ENCODE results near the gene RASGRP2.

Gene RASGRP2

DNA sequence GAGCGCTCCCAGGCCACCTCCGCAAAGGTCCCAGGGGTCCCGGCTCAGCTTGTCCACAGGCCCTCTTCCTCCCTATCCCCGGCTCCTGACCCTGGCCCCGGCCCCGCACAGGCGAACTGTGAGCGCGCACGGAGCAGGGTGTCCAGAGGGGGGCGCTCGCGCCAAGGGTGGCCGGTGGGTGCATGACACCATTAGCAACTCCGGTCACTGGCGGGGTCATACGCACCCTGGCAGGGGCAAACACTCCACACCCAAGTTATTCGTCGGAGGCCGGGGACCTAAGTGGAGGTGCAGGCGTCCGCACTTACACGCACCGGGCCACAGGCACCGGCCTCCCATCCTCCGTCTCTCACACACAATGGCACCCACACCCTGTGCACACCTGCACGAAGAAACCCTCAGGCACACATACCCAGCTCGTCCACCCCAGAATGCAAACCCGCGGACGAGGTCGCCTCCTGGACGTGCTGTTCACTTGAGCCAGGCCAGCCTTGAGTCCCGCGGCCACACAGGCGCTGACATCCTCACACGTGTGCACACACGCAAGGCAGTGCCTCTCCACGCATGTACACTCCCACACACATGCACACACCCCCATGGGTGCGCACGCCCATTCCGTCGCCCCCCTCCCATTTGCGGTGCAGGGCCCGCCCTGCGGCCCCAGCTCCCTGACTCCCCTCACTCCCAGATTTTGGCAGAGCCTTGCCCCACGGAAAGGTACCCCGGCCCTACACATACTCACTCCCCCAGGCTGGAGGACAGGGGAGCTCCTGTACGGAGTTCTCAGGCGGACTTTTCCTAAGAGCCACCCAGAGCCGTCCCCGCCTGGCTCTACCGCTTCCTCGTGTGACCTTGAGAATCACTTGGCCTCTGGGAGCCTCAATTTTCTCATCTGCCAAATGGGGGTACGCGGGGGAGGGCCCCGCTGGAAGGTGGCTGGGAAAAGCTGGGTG lies at the start of gene RASGRP2:
TSS of gene RASGRP2 (minus strand) at position 552 of the 953 bp plus-strand sequence. CDS start 1,276 bp downstream, outside the sequence.
- no peak for DNase-seq (ENCODE audit: low spot score)

DNA sequence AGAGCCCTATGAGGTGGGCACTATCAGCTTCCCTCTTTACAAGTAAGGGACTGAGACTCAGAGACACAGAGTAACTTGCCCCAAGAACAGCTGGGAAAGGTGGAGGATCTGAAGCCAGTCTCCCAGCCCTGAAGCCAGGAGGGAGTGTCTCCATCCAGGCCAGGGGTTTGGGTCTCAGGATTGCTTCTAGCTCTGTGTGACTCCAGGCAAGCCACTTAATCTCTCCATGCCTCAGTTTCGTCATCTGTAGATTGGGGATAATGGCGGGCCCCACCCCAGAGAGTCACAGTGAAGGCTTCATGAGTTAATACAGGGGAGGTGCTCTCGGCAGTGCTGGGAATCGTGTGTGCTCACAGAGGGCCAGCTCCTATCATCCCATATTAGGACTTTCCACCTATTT lies 48.5 kb upstream of the RASGRP2 start:
- no peak for DNase-seq (ENCODE audit: low spot score)

DNA sequence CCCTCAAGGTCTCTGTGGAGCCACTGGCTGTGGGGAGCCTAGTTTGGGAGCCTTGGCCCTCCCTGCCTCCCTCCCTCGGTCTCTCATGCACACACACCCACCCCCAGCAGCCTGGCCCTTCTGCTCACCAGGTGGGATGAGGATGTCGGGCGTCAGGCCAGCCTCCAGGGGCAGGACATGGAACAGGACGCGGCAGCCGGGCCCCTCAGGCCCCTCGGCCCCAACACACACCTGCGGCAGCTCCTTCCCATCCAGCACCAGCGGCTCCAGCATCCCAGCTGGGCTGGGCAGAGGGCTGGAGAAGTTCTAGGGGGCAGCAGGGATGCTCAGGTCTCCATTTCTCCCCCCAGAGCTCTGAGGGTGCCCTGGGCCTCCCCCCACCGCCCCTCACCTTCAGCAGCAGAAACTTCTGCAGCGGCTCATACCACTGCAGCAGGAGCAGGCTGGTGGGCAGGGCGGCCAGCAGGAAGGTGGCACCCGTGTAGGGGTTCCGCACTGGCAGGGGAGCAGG lies 47.9 kb upstream of the RASGRP2 start:
- no peak for DNase-seq (ENCODE audit: low spot score)

DNA sequence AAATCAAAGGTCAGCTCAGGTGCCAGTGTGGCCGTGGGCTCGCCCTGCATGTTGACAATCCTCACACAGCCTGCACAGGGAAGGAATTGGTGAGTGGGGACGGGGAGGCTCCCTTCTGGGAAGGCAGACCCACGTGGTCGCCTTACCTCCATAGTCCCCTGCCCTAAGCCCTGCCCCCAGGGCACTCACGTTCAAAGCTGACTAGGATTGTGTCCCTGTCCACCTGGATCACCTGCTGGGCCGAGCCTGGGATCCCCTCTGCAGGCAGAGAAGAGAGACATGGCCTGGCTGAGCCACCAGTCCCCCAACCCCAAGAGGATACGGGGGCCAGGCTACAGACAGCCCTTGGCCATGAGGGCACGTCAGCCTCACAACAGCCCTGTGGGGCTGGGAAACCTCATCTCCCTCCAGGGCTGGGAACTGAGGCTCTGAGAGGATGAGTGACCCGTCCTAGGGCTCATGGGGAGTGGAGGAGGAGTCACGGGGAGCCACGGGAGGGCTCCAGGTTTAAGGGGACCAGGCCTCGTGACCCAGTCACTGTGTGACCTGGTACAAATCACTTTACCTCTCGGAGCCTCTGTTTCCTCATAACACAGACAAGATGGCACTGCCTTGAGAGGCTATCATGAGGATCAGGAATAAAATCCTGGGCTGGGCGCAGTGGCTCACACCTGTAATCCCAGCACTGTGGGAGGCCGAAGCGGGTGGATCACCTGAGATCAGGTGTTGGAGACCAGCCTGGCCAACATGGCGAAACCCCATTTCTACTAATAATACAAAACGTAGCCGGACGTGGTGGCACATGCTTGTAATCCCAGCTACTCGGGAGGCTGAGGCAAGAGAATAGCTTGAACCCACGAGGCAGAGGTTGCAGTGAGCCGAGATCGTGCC lies 46.5 kb upstream of the RASGRP2 start:
- no peak for DNase-seq (ENCODE audit: low spot score)

DNA sequence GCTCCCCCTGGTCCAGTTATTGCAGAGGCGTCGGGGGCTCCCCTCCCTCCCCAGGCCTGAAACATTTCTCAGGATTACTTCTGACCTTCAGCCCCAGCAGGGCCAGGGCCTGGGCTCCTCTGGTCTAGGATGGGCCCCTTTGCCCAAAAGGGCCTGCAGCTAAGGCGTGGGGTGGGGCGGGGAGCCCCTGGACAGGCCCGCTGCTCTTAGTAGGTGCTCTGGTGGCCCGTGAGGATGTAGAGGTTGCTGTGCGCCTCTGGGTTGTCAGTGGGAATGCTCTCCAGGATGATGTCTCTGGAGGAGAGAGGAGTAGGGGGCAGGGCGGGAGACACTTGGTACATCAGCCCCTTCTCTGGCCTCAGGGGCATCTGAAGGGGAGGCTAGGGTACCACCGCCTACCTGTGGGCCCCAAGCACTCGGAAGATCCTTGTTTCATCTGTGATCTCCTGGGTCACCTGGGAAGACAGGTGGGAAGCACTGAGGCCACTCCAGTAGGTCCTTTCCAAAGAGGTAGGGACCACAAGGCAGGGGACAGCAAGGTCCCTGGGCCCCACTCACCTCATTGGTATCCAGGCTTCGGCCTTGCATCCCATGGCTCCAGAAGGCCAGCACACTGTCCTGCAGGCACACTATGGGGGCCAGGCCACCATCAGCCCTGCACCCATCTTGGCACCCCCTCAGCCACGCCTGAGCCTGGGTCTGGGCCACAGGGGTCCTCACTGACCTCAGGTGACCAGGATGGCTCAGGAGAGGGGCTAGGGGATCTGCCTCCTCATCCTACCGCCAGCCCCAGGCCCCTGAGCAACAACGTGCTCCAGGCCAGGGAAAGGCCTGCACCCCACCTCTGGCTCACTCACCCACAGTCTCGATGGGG lies 45.6 kb upstream of the RASGRP2 start:
- no peak for DNase-seq (ENCODE audit: low spot score)

DNA sequence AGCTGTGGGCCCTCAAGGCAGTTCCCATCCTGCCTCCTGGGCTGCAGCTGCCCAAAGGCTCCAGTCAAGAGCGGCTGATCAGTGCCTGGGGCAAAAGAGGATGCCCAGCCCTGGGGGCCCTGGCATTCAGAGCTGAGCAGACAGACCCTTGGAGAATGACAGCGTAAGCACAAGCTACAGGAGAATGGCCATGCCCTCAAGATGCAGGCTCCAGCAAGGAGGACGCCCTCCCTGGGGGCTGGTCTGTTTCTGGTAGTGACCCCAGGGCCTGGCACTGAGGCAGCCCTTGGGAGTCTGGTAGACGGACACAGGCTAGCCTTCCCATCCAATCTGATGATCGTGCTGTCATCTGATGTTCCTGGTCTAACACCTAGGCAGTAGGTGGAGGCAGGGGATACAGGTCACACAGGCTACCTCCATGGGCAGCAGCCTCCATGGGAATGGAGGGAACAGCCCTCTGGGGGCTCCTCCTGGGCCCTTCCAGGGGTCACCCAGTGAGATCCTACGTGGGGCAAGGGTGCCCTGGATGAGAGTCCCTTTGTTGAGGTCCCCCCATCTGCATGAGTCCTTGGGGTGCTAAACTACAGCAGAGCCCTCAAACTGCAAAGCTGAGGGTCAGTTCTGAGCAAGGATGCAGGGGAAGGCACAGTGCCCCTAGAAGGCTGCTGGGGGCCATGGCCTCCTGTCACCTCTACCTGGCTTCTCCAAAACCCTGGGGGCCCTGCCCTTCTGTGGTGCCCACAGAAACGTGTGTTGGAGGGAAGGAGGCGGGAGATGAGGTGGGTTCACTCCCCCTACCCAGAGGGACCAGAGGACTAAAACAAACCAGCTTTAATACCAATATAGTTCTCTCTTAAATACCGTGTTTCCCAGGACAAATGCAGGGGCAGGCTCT lies 44.6 kb upstream of the RASGRP2 start:
- DNase-seq (ENCODE audit: low spot score) = no peak

DNA sequence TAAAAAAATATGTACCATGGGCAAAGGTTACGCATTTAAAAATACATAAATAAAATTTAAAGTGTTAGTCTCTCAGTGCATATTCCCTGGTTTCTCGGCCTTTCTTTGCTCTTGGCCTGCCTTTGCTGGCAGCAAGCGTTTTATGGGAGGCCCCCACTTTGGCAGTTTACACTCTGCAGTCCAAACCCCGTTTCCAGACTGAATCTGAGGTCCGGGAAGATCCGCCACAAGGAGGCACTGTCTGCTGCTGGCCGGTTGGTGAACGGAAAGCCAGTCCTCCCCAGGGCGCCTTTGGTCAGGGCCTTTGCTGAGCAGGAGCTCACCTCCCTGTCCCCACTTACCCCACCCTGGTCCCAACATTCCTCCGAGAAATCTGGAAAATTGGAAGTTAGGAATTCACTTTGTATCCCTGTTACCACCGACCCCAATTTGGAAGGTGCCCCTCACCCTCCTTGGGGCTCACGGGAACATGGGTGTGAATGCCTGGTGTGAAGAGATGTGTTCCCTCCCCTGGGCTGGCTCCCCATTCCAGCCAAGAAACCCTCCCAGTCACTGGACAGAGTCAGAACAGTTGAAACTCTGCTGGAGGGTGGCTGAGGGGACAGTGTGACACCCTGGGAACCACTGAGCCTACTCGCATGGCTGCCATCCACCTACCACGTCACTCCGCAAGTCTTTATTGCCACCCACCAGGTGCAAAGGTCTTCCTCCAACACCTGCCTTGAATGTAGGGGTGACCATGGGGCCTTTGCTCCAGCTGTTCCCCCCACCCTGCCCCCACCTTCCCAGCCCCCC lies 43.8 kb upstream of the RASGRP2 start:
- peak; percentile 72 for DNase-seq (ENCODE audit: low spot score)

DNA sequence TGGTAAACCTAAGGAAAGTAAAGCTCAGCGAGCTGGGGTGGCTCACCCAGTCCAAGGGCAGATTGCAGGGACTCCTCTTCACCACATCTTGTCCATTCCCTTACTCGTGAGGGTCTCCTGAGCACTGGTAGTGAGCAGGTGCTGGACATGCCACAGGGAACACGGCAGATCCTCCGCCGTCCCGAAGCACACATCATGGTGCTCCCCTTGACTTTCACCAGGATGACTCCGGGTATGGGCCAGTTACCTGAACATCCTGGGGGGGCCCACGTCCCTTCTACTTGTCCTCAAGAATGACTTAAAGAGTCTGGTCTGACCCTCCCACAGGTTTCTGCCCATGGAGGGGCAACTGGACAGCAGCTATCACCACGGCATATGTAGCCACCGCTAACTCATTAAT lies 42.4 kb upstream of the RASGRP2 start:
- no peak for DNase-seq (ENCODE audit: low spot score)

DNA sequence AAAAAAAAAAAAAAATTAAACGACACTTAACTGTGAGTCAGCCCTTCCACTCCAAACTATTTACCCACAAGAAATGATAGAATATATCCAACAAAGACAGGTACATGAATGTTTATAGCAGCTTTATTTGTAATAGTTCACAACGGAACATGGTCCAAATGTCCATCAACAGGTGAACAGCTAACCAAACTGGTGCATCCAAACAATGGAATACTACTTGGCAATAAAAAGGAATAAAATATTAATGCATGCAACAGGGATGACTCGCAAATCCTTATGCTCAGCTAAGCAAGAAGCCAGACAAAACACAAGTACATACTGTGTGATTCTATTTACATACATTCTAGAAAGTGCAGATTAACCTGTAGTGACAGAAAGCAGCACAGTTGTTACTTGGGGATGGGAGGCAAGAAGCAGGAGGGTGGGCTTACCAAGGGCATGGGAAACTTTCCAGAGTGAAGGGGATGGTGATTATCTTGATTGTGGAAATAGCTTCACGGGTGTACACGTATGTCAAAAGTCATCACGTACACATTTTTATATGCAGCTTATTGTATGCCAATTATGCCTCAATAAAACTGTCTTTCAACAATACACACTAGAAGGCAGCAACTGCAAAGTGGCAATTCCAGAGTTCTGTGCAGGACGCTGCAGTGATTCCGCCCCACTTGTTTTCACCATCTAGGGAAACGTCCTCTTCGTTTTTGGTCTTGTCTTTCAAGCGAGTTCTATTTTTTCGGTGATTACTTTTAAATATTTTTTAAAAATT lies 41.1 kb upstream of the RASGRP2 start:
- DNase-seq (ENCODE audit: low spot score) = no peak

DNA sequence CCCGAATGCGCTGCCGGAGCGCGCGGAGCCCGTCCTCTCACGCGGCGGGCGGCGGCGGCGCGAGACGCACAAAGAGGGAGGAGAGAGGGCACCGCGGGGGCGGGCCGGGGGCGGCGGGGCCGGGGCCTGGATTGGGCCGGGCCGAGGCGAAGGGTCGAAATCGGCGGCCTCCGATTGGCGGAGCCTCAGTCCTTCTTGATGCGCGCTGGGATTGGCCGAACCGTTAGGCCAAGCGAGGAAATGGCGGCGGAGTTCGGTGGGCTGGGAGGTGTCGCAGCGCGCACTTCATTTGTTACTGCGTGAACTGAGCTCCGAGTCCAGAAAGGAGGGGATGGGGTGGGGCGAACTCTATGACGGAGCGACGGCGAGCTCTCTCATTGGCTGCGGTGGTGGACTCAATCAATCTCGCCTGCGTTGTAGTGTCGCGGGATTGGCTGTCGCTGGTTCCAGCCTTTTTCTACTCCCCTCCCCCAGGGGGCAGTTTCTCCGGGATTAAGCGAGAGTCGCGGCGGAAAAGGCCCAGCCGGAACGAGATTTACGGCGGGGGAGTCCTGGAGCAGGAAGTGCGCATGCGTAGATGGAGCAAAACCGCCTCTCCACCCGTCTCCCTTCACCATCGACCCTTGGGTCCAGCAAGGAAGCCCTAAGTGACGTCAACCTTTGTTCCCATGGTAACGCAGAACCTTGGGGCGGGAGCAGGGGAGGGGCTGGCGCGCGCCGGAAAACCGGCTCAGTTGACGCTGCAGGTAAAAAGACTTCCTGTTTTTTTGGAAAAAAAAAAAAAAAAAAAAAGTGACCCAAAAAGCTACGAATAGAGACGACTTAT lies 34.7 kb upstream of the RASGRP2 start, which contains the start of gene SF1:
TSS of gene SF1 (minus strand) at position 70 of the 826 bp plus-strand sequence. CDS start 150 bp downstream, outside the sequence.
- DNase-seq (ENCODE audit: low spot score) = peak; percentile 99

DNA sequence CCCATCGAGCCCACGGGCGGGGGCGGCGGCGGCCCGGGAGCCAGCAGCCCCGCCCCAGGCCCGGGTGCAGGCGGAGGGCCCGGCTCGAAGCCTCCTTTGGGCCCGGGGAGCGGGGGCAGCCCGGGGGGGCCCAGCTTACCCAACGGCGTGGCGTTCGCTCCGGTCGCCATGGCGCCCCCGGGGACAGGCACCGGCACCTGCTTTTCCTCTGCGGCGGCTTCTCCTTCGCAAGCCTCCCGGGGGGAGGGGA lies 34.2 kb upstream of the RASGRP2 start:
- DNase-seq (ENCODE audit: low spot score) = no peak

DNA sequence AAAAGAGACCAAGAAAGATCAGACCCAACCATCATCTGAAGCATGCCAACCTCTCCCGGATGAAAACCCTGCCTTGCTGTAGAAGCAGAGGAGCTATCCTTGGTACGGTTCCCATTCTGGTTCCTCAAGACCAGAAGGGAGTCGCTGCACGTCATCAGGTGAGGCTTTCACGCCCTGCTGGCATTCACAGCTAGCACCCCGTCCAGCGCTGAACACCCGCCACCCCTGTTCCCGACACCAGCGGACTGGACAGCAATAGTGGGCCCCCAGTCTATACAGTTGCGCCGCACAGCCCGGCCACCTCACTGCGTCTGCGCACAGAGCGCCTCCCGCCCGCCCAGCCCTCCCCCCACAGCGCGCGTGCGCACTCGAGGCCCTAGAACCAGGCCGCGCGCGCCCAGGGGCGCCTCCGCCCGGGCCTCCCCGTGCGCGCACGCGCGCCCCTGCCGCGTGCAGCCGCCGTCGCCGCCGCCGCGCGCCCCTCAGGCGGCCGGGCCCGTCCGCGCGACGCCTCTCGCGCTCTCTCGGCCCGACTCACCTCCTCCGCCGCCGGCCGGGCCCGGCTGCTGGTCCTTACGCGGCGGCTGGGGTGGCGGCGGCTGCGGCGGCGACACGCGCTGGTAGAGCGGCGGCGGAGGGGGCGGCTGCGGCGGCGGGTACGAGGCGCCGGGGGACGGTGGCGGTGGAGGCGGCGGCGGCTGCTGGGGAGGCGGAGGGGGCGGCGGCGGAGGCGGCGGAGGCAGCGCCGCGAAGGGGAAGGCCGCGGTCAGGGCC lies 33.7 kb upstream of the RASGRP2 start:
- peak; percentile 99 for DNase-seq (ENCODE audit: low spot score)

DNA sequence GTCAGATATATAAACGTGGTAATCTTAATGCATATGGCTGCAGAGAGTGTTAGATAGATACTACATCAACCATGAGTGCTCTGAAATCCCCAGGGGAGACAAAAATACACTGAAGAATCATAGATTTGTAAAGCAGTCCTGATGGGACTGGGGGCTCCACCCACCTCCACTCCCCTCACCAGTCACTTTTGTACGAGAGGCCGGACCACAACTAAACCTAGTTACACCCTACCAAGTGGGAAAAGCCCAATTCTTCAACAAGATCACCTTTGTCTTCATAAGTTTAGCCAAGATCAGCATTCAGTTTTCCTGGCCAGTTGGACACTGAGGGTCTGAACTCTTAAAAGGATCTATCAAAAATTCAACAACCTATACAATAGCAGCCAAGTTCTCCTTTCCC lies 32.9 kb upstream of the RASGRP2 start:
- no peak for DNase-seq (ENCODE audit: low spot score)

DNA sequence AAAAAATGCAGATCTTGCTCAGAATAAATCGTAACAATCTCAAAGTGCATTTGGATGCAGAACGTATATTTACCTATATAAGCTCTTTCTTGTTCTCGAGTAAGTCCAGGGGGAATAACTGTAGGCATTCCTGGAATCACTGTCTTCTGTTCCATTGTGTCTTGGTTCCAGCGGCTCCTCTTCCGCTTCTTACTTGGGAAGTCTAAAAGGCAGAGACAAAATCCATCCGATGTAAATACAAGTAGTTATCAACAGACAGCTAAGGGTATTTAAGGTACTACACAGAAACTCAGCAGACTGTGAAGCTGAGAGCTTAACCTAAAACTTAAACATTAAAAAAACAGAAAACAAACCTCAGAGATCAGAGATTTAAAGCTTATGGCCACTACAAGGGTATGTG lies 32.5 kb upstream of the RASGRP2 start:
- no peak for DNase-seq (ENCODE audit: low spot score)

DNA sequence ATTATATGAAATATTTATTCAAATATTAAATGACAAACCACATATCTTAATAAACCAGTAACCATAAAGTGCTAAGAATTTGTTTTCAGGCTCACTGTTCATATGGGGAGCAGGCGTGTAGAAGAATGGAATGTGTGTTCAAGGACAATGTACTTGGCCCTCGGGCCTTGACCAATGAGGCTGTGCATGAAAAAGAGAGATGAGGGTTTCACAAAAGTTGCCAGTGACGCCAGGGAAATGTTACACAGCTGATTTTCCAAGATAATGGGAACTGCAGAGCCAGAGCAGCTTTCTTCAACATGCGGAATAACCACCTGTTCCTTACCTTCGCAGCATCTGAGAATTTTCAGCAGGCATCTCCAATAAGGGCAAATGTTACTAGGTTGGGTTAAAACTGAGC lies 30.2 kb upstream of the RASGRP2 start:
- no peak for DNase-seq (ENCODE audit: low spot score)

DNA sequence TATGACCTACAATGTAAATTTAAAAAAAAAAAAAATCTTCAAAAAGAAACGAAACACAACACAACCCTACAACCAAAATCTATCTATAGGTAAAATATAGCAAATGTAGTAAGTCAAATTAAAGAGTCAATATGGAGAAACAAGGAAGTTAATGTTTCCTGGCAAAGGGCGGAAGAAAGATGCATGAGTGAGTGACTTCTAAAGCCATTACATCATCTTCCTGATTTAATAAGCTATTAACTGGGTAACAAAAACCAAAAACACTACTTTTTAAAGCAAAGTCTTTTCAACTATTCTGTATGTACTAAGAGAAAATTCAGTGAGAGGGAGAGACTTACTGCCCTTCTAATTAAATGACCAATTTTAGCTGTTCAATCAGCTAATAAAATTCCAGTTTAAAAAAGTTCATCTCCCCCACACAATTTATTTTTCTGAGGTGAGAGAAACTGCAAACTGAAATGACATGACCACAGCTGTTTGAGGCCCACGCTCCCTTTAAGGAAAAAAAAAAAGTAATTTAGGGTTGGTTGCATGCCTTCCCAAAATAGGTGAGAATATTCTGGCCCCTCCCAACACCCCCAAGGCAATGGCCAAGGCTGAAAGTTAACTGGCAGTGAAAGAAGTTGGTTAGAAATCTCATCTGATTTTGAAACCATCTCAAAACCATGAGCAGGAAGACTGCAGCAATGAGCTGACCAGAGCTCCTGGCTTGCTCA lies 28.5 kb upstream of the RASGRP2 start:
- DNase-seq (ENCODE audit: low spot score) = no peak

DNA sequence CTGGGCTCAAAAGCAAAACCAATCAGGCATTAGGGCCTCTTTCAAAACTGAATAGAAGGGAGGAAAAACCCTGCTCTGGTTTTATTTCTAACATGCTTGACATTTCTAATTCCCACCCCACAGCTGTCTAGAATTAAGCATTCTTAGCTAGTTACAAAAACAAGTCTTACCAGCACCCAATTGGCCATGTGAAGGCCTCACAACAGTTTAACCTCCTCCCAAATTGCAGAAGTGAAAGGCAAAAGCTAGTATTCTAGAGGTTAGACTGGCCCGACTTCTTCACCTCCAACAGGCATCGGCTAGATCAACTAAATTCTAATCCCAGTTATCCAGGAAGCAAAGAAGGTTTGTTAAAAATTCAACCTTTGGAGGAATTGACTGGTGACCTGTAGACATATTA lies 27.9 kb upstream of the RASGRP2 start:
- no peak for DNase-seq (ENCODE audit: low spot score)
